ENCODE measurements around the gene MAML3.

Gene MAML3

DNA sequence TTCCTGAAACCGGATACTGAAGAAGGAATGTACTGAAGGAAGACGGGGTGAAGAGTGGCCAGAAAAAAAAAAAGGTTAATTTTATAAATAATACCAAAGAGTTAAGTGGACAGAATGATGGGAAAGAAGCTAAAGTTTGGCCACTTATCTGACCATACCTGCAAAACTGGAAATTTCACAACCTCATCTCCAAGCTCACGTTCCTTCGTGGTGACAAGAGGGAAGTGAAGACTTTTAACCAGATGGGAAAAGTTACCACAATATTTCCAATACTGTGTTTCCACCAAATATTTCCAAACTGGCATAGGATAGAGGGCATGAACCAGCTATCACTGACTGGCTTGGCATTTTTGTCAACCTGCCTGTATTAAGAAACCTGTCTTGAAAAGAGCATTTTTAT is 56.4 kb downstream of the MAML3 start:
- DNase-seq: no peak

DNA sequence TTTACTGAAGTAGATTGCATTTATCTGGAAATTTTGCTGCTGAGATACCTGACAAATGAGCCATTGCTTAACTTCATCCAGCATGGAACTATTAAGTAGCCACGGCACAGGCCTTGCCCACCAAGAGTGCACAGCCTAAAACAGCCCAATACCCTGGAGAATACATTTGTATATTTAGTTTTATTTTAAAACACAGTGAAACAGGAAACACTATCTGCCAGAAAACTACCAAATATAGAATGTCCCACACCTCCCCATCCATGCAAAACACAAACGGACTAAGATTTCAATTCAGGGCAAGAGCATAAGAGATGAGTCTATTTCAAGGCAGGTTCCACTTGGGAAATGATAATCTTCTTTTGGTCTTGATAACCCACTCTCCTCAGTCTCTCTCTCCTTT is 57.1 kb downstream of the MAML3 start:
- no peak for DNase-seq

DNA sequence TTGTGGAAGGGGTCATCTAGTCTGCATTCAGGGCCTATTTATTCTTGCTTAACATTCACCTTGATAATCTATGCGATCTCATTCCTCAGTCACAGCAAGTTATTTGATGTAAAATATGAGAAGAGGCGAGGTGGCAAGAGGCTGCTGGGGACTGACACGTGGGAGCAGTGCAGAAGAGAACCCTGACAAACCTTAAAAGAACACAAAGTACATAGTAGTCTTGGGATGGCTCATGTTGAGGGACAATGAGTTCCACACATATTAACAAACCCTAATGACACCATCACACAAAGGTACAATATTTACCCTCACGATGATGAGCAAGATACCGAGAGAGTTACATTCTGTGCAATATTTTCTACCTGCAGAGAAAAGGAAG is 57.5 kb downstream of the MAML3 start:
- no peak for DNase-seq

DNA sequence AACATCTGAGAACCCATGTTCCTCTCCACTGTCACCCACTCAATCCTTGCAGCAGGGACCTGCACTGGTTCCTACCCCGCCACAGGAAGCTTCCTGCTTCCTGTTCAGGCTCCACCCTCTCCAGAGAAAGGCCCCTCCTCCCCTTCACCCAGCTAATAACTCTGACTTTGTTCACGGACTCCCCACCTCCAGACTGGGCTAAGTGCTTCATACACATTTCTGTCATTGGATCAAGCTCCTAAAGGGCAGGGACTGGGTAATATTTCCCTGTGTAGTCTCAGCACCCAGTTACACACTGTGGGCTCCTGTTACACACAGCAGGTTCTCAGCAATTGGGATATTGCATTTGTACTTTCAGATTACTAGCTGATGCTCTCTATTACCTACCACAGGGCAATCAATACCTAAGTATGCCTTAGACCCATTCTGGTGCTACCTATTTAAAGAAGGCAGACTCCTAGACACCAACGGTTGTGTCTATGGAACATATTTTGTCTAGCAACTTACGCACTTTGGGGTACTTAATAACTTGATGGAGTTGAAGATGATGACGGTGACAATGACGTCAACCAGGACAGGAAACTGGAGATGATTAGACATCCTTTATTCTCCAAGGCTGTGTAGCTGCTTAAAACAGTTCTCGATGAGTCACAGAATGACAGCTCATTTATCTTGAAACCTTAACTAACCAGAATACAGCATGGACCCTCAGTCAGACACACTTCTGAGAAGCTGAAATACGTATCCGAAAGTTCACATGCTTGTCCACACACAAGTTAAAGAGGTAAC is 58.1 kb downstream of the MAML3 start:
- peak; percentile 58 for DNase-seq

DNA sequence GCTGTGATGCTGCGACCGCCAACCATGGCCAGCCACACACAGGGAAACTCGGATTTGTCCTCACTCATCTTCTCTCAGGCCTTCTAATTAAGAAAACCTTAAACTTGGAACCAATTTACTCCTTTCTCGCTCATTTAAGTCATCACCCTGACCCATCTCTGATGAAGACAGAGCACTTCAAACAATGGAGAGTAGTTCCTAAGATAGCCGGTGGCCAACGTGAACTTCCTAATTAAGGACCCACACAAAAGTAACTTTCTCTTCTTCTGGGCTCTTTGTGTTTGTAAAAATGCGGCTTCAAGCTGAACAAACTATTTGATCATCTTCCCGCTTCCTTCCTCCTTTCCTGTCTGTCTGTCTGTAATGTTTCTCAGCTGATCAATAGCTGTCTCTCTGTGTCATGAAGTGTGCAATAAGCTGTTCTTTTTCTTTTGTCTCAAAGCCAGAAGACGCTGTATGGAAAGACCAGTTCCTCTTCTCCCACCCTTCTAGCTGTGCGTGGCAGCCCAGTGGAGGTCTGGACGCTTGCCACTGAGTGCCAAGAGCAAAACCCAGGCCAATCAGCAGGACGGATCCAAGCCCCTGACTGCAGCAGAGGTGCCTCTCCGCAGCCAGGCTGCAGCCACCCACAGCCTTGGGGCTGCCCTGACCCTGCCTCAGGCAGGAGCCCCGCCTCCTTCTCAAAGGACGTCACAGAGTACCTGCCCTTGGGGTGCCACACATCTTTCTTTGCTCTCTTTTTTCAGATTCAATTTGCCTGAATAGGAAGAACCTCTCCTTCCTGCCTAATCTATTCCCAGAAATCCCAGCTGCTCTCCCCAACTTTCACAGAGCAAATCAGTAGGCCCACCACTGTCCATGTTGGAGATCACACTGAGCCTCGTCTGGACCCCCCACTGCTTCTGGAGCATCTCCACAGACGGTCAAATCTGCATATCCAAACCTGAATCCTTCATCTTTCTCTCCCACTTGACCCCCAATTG is 59.3 kb downstream of the MAML3 start:
- DNase-seq: peak; percentile 50

DNA sequence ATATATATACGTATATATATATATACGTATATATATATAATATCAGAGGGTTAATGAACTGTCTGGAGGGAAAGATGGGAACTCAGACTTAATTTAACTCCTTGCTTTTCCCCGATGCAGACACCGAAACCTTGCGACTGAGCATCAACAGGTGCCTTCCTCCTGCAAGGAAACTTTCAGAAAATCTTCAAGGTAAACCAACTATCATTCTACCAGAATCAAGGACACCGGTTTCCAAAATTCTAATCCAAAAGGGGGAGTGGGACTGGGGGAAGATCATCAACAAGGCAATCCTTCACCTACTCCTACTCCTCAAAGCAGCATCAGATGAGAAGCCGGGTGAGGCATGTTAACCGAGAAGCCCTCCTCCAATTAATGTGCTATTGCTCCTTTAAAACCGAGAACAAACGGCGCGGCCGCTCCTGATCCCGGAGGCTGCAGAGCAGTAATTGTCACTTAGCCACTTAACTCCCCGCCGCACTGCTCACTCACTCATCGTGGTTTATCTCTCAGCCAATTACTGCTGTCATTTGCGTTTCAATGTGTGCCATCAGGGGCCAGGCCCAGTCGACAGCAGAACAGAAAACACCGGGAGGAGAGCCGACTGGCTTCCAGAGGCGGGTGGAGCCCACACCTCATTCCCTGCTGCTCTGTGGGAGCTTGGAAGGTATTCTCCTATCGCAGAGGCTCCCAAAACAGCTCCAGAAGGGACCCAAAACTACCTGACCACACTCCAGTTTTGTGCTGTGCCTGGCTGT is 61.7 kb downstream of the MAML3 start:
- no peak for DNase-seq

DNA sequence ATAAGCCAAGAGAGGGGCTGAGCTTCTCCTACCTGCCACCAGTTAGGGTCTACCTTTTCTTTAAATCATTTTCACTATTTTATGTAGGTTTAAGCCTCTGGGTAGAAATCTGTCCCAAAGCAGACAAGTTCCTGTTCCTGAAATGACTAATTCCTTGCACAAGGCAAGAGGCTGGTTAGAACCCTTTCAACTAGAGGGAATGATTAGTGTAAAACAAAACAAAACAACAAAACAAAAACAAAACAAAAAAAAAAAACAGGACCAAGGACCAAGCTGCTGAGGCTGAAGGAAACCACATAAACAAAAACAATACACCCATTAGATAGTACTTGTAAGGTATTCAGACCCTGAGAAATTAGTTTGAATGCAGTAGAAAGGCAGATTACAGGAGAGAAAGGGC is 62.7 kb downstream of the MAML3 start:
- no peak for DNase-seq

DNA sequence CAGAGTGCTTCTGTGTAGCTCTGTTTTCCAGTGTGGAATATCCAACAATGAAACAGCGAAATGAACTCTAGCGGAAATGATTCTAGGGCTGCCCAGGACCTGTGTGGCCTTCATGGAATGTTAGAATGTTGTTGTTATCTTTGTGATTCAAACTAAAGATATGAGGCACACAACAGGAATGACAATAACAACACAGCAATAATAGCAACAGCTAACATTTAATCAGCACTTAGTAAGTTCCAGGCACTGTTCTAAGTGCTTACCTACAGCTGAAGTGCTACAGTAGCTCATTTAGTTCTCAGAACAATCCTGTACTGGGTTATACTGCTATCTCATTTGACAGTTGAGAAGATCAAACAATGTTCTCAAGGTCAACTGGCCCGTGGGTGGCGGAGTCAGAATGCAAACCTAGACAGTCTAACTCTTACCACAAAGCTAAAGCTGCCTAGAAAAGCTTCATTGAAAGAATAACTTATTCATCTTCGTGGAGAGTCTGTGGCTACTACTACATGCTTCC is 63.7 kb downstream of the MAML3 start:
- DNase-seq: no peak

DNA sequence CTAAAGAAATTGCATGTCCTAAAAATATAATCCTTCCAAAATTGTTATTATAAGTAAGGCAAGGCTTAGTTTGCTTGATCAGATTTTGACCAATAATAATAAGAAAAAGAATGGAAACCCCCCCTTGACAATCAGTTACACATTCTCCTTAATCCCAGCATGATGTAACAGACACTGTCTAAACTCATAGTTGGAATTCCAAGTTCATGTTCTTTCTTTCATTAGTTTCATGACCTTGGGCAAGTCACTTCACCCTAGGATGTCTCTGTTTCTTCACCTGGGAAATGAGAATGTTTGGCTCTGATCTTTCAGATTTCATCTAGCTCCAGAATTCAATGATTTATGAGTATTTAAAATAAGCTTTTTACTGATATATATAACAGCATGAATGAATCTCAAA is 64.8 kb downstream of the MAML3 start:
- DNase-seq: no peak

DNA sequence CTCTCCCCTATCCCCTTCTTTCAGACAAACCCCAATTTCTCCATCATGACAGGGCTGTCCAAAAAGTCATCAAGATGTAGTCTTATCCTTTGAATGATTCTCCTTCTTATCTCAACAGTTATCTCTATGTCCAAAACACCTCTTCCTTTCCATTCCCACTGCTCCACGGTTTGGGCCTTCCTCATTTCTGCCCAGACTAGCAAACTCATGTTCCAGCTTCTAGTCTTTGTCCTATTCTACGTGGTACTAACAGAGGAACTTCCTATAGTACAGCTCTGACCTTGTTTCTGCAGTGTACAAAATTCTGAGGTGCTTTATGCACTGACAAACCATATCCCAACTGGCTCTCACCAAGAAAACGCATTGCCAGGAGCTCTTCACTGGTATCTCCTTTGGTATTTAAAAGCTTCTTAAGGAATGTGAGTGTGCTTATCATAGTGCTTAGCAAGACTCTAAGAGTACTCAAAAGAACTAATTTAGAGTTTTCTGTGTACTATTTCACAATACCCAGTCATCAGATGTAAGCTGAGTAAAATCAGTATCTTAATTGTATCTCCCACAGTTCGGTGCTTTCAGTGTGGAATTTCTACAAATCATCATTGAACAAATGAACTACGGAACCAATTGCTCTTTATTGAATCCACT is 65.5 kb downstream of the MAML3 start:
- DNase-seq: no peak

DNA sequence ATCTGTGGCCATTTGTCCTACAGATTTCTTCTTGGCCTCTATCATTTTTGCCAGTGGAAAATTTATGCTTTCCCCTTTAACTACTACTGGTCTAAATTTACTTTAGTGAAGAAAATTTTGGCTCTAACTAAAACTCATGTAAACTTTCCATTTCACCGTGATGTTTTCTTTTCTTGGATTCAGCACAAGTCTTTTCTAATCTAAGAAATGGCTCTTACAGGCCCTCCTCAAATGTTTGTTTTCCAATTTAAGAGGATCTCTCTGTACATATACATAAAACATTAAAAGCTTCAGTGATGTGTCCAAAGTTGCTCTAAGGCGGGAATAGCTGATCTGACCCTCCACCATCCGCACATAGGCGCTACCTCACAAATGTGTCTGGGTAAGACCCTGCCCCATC is 68.1 kb downstream of the MAML3 start:
- DNase-seq: no peak

DNA sequence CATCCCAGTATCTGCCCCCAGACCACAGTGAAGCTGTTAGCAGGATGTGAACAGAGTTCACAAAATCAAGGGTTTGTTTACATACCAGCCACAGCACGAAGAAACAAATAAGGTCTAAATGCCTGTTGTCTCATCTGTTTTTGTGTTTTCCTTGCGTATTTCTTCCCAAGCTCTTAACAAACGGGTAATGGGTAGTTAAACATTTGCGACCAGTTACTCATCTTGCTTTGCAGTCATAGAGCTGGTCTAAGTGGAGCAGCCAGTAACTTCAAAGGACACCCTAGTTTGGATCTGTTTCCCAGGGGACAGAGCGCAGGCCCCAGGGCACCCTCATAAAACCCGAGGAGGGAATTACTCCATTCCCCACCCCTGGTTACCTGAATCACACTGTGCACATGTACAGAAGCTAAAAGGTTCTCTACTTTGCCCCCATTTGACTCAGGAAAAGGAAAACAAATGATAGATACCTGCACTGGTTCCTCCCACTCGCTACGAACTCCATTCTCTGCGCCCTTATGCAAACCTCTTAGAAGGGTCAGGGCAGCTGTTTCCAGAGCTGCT is 68.8 kb downstream of the MAML3 start:
- DNase-seq: no peak

DNA sequence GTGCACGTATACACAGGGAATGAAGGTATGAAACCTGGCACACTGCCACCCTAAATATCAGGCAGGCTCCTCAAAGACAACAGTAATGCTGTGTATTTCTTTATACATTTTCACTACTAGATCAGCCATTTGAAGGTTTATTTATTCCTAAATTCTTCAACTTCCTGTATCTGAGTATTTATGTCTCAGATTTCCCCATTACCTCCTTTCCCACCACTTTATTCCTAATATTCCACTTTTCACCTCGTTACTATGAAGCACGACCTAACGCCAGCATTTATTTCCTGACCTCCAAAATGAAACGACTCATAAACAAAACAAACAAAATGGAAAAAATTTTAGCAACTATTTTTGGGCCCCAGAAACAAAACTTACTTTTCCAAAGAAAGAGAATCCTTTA is 69.6 kb downstream of the MAML3 start:
- no peak for DNase-seq

DNA sequence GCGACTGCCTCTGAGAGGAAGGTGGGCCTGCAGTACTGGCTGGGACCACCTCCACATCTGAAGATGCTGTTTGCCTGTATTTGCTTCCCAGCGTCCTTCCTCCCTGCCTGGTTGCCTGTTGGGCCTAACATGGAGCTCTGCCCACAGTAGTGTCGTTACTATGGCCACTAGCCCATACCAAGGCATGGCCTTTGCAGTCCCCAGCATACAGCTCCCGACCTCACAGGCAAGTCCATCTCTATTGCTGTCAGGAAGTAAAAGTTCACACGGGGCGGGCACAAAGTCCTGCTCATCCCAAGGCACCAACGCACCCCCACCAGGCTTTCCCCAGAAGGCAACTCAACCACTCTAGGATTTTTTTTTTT is 71.6 kb downstream of the MAML3 start:
- DNase-seq: no peak

DNA sequence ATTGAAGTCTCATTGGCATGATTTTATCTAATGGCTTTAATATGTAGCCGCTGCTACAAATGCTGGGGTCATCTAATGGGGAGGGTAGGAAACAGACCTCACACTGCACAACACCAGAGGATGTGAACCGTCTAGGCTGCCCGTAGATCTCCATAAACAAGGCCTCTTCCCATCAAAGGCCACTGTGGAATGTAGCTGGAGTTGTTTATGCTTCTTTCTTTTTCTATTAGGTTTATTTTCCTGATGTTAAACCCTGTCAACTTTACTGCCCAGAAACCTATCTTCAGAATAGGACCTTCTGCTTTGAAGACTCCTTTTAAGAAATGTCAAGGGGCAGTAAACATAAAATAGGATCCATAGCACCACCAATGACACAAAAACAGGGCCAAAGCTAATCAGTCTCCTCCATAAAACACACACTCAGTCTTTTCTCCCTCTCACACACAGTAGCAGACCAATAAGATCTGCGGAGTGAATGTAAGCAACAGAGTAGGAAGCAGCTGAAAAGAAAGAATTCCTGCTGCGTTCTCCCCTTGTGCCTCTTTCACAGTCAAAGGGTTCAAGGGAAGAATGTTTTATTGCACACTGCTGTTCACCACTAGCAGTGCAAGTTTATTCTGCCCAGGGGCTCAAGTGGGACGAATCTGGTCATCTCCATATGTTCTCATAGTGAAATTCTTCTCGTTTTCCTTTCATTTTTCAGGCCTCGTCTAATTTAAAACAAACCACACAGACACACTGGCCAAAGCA is 72.2 kb downstream of the MAML3 start:
- no peak for DNase-seq

DNA sequence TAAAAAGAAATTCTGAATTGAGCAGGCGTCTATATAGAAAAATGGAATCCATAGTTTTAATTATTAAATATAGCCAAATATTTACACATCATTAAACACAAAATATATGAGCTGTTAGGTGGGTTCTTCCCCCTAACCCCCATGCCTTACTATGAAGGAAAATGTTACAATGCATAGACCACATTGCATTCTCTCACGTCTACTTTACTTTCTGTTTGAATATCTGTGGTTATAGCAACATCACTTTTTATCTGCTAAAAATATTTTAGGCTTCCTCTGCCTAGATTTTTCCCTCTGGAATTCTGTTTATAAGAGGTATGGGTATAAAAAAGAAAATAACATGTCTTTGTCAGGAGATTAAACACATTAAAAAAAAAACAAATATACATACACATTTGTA is 73.1 kb downstream of the MAML3 start:
- no peak for DNase-seq

DNA sequence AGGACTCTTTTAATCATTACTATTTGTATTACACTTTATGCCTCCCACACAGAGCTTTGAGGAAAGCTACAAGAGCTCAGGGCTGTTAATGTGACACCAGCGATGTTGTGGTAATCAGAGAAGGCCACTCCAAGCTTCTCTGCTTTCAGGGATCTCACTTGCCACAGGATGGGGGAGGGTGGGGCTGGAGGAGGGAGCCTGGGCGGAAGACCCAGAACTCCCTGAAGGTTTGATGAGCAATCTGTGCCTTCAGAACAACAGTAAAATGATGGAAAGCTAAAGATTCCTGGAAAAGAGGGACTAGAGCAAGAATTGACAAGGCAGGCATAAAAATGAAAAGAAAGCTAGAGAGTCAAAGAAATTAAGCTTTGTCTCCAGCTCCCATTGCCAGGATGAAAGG is 75.6 kb downstream of the MAML3 start:
- no peak for DNase-seq

DNA sequence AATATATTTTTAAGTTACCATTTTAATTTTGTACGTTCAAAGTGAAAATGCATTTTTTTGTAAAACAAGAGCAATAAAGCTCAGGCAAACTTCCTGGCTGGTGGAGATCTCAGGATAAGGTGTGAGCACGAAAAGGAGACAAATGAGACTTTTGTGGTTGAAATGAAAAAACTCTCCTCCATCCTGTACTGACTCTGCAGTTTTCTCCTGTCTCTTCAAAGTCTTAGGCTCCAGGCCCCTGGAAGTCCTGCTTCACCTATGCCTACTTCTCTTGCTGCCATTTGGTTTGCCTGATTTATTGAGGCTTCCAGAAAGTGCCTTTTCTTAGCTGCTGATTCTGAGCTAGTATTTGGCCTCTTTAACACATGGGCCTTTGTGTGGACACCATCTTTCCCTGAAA is 77.7 kb downstream of the MAML3 start:
- no peak for DNase-seq

DNA sequence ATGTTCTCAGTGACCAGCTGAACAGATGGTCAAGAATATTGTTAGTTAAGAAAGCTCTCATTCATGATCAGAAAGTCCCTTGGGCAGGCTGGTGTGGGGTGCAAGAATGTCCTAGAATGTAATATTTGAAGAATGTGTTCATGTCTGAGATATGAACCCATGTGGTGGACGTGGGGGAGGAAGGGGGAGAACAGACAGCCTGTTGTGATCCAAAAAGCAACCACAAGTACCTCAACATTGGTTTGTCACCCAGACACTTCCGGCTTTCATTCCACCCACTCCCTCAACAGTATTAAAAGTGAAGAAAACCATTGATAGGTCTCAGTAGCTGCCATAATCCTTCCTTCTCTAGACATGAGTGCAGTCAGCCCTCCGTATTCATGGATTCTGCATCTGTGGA is 82.2 kb downstream of the MAML3 start:
- DNase-seq: peak; percentile 52

DNA sequence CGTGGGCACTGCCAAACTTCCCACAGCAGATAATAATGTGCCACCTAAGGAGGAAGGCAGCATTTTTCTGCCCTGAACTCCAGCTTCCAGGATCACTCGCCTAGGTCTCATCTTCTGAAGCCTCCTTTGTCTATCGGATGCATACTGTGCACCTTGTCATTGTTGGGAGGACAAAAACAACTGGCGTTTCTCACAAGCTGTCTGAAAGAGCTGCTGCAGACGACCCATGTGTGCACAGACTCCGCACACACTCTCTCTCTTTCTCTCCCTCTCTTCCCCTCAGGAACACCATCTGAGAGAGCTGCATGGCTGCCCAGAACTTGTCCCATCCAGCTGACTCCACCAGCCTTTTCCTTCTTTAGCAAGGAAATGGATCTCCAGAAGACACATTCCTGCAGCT is 83.0 kb downstream of the MAML3 start:
- no peak for DNase-seq

DNA sequence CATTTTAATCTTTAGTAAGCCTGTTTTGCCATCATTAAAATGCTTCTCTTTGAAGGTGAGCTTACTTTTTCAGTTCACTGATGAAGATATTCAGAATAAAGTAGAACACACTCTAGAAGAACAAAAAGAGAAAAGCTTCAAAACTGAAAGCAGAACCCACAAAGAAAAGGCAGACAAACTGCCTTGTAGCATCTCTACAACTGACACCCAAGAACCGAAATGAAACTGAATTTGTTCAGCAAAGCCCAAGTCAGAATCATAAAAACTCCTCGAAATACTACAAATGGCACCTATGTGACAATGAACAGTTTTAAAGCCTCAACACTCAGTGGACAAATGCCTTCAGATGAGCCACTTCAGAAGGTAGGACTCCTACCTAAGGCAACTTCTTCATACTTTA is 83.6 kb downstream of the MAML3 start:
- no peak for DNase-seq

DNA sequence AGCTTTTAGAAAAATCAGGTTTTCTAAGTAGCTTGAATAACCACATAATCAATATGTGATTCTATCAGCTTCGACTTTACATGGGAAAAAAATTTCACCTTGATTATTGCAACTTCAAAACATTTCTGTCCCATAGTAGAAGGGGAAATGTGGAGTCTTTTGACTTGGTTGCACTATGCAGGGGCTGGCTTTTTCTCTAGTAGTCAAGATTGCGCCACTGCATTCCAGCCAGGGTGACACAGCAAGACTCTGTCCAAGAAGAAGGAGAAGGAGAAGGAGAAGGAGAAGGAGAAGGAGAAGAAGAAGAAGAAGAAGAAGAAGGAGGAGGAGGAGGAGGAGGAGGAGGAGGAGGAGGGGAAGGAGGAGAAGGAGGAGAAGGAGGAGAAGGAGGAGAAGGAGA is 84.9 kb downstream of the MAML3 start:
- DNase-seq: no peak
